ENCODE measurements around the gene PKMYT1.

GRCh38 chr16:3020247-3020603 lies 40.0 kb upstream of the PKMYT1 start, which contains the start of gene TNFRSF12A:
- TF ChIP-seq EP300 (IDR thresholded peaks at IDR 0.05) (no peak), CTCF (IDR thresholded peaks at IDR 0.05) (peak in 3 of 4 experiments; percentile 29 to 43 (median 33)), POLR2A (IDR thresholded peaks at IDR 0.05) (peak; percentile 83 to 95), POLR2AphosphoS5 (IDR thresholded peaks at IDR 0.05) (peak; percentile 95)

Measured in gastroesophageal sphincter (tissue), 3 donors.